WERI-Rb-1 (cell line): ENCODE results near the gene REM2.

Source experiments
- DNase-seq: peaks from one replicate; pipeline ENCODE4 v3.0.0-alpha.2; 2020
- H3K27ac ChIP-seq: fragments of 250-450 bp; sonication (Bioruptor Pico); 2 replicates; pipeline ENCODE4 v1.5.1; 2020; ENCODE audit warnings: mild to moderate bottlenecking, moderate library complexity
- H3K27me3 ChIP-seq: fragments of 250-450 bp; sonication (Bioruptor Pico); 2 replicates; pipeline ENCODE4 v1.5.1; 2021; ENCODE audit warnings: mild to moderate bottlenecking, low read depth, moderate library complexity; ENCODE audit not compliant: insufficient read depth, severe bottlenecking
- H3K36me3 ChIP-seq: fragments of 250-450 bp; sonication (Bioruptor Pico); 2 replicates; pipeline ENCODE4 v1.5.1; 2020; ENCODE audit warnings: mild to moderate bottlenecking, moderate library complexity
- H3K4me3 ChIP-seq: 2 replicates; pipeline ENCODE4 v1.5.1; 2011; ENCODE audit warnings: low read depth, mild to moderate bottlenecking, control low read depth, low read length
- H3K9me3 ChIP-seq: fragments of 250-450 bp; sonication (Bioruptor Pico); 2 replicates; pipeline ENCODE4 v1.5.1; 2021; ENCODE audit warnings: mild to moderate bottlenecking, moderate library complexity; ENCODE audit not compliant: severe bottlenecking
- CTCF ChIP-seq: IDR thresholded peaks from 2 replicates; pipeline ENCODE4 v1.5.1; 2011; ENCODE audit warnings: low read depth, mild to moderate bottlenecking, control low read depth, inconsistent platforms, low read length

Gene REM2

GRCh38 chr14:22896760-22897159 lies 13.7 kb downstream of the REM2 start:
- TF ChIP-seq CTCF = no peak
- Histone ChIP-seq H3K9me3 (no peaks in the 10 kb centered on the region), H3K27ac (no peak overlapping the region), H3K4me3 (no peak overlapping the region), H3K36me3 (peaks cover 12% of the 10 kb centered on the region), H3K27me3 (no peaks in the 10 kb centered on the region)
- DNase-seq = no peak

- TF ChIP-seq CTCF = no peak
- Histone ChIP-seq H3K27me3 (no peaks in the 10 kb centered on the region), H3K4me3 (no peak overlapping the region), H3K9me3 (no peaks in the 10 kb centered on the region), H3K27ac (no peak overlapping the region), H3K36me3 (peaks cover 18% of the 10 kb centered on the region)
- DNase-seq = no peak
These were observed 14.3 kb downstream of the REM2 start for GRCh38 chr14:22897357-22897756.

GRCh38 chr14:22898302-22899090 lies 15.5 kb downstream of the REM2 start:
- Histone ChIP-seq H3K9me3 (no peaks in the 10 kb centered on the region), H3K27me3 (no peaks in the 10 kb centered on the region), H3K27ac (no peak overlapping the region), H3K36me3 (peaks cover 27% of the 10 kb centered on the region), H3K4me3 (no peak overlapping the region)
- no peak for DNase-seq
- TF ChIP-seq CTCF = no peak

DNA sequence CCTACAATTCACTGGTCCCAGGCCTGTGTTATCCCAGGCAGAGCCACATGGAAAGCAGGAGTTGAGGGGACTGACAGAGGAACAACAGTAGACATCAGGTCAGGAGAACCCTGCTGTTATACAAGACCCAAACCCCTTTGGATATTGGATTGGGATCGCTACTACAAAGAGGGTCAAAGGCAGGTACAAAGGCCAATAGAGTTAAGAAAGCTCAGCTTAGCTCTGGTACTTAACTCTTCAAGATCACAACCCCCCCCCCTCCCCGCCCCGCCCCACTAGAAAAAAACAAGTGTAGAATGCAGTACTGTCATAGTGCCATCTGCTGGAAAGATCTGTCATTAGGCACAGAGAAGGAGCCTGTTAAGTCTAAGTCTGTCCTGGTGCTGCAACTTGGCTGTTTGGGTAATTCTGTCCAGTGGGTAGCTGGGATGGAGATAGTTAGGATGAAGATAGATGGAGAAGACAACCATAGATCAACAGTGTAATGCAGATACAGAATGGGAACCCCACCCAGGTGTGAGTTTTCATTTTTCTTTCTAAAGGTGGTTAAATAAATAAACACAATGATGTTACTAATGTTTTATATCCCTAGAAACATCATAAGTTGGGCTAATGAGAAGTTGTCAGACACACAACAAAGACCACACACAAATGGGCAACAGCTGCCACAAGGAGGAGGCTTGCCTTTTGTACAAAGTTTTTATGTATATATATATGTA lies 17.2 kb downstream of the REM2 start:
- Histone ChIP-seq H3K27me3 (no peaks in the 10 kb centered on the region), H3K36me3 (peaks cover 40% of the 10 kb centered on the region), H3K4me3 (no peak overlapping the region), H3K9me3 (no peaks in the 10 kb centered on the region), H3K27ac (no peak overlapping the region)
- TF ChIP-seq CTCF = peak; percentile 69
- DNase-seq = peak; percentile 63

GRCh38 chr14:22901799-22902198 lies 18.8 kb downstream of the REM2 start:
- Histone ChIP-seq H3K4me3 (no peak overlapping the region), H3K27ac (no peak overlapping the region), H3K9me3 (no peaks in the 10 kb centered on the region), H3K36me3 (peaks cover 55% of the 10 kb centered on the region), H3K27me3 (no peaks in the 10 kb centered on the region)
- TF ChIP-seq CTCF = no peak
- DNase-seq = no peak

GRCh38 chr14:22903742-22904087 lies 20.7 kb downstream of the REM2 start:
- Histone ChIP-seq H3K4me3 (no peak overlapping the region), H3K27me3 (no peaks in the 10 kb centered on the region), H3K36me3 (peaks cover 73% of the 10 kb centered on the region), H3K27ac (no peak overlapping the region), H3K9me3 (no peaks in the 10 kb centered on the region)
- no peak for TF ChIP-seq CTCF
- no peak for DNase-seq
